Trophoblast cell (in vitro differentiated cells and primary cell): Measurements from ENCODE around the gene STK25.
"Not testable (repeated sequence)": the region's sequence is repeated elsewhere in the genome, so short reads cannot be mapped to it uniquely, and the experiment has no call there.

Source experiments
- DNase-seq, 2 donors: peaks; one replicate each; pipeline ENCODE4 v3.0.0-alpha.2; 2016
- H2AFZ ChIP-seq: 2 replicates; pipeline ENCODE4 v1.6.1; 2013; ENCODE audit warnings: low read length, moderate library complexity, mild to moderate bottlenecking; ENCODE audit not compliant: insufficient read depth, poor library complexity
- H2AK5ac ChIP-seq: 2 replicates; pipeline ENCODE4 v1.6.1; 2013; ENCODE audit warnings: mild to moderate bottlenecking, low read length
- H2BK120ac ChIP-seq: 2 replicates; pipeline ENCODE4 v1.6.1; 2013; ENCODE audit warnings: low read length, mild to moderate bottlenecking, moderate library complexity; ENCODE audit not compliant: insufficient read depth, poor library complexity
- H2BK12ac ChIP-seq: 2 replicates; pipeline ENCODE4 v1.6.1; 2013; ENCODE audit warnings: mild to moderate bottlenecking, low read length, moderate library complexity
- H2BK5ac ChIP-seq: 2 replicates; pipeline ENCODE4 v1.6.1; 2013; ENCODE audit warnings: low read length, low read depth, moderate library complexity, mild to moderate bottlenecking; ENCODE audit not compliant: poor library complexity
- H3K14ac ChIP-seq: 2 replicates; pipeline ENCODE4 v1.6.1; 2013; ENCODE audit warnings: mild to moderate bottlenecking, low read length
- H3K18ac ChIP-seq: 2 replicates; pipeline ENCODE4 v1.6.1; 2013; ENCODE audit warnings: mild to moderate bottlenecking, low read length
- H3K23ac ChIP-seq: 2 replicates; pipeline ENCODE4 v1.6.1; 2013; ENCODE audit warnings: low read length
- H3K27ac ChIP-seq: 2 replicates; pipeline ENCODE4 v1.5.1; 2013; ENCODE audit warnings: low read depth, mild to moderate bottlenecking, inconsistent platforms, low read length, moderate library complexity
- H3K27me3 ChIP-seq: 2 replicates; pipeline ENCODE4 v1.6.1; 2013; ENCODE audit warnings: inconsistent platforms, mild to moderate bottlenecking, low read length, moderate library complexity; ENCODE audit not compliant: insufficient read depth
- H3K36me3 ChIP-seq, 2 experiments: 1 replicate in 1 of 2; 2 replicates in 1 of 2; pipeline ENCODE4 v1.6.1; 2013; ENCODE audit warnings: low read length in 2 of 2, mild to moderate bottlenecking in 2 of 2, moderate library complexity in 1 of 2; ENCODE audit not compliant: insufficient read depth in 2 of 2, control insufficient read depth in 1 of 2
- H3K4ac ChIP-seq: 2 replicates; pipeline ENCODE4 v1.6.1; 2013; ENCODE audit warnings: low read depth, mild to moderate bottlenecking, low read length, moderate library complexity
- H3K4me1 ChIP-seq, 2 experiments: 1 replicate in 1 of 2; 2 replicates in 1 of 2; pipeline ENCODE4 v1.6.1; 2013; ENCODE audit warnings: low read length in 2 of 2, mild to moderate bottlenecking in 2 of 2, moderate library complexity in 1 of 2; ENCODE audit not compliant: insufficient read depth in 2 of 2, control insufficient read depth in 1 of 2
- H3K4me2 ChIP-seq: 2 replicates; pipeline ENCODE4 v1.6.1; 2013; ENCODE audit warnings: inconsistent platforms, mild to moderate bottlenecking, low read length, moderate library complexity
- H3K4me3 ChIP-seq: 2 replicates; pipeline ENCODE4 v1.5.1; 2013; ENCODE audit warnings: mild to moderate bottlenecking, low read depth, low read length, inconsistent platforms
- H3K79me1 ChIP-seq: one replicate; pipeline ENCODE4 v1.6.1; 2013; ENCODE audit warnings: low read length
- H3K79me2 ChIP-seq: 2 replicates; pipeline ENCODE4 v1.6.1; 2013; ENCODE audit warnings: low read length, mild to moderate bottlenecking; ENCODE audit not compliant: control insufficient read depth, insufficient read depth, poor library complexity
- H3K9ac ChIP-seq: 2 replicates; pipeline ENCODE4 v1.6.1; 2013; ENCODE audit warnings: mild to moderate bottlenecking, low read length
- H3K9me3 ChIP-seq: 2 replicates; pipeline ENCODE4 v1.6.1; 2013; ENCODE audit warnings: low read depth, mild to moderate bottlenecking, control low read depth, inconsistent platforms, low read length; ENCODE audit not compliant: insufficient read depth
- H4K12ac ChIP-seq: 2 replicates; pipeline ENCODE4 v1.6.1; 2013; ENCODE audit warnings: low read depth, mild to moderate bottlenecking, low read length, moderate library complexity
- H4K8ac ChIP-seq: 2 replicates; pipeline ENCODE4 v1.6.1; 2013; ENCODE audit warnings: low read depth, mild to moderate bottlenecking, low read length, moderate library complexity
- H4K91ac ChIP-seq: one replicate; pipeline ENCODE4 v1.6.1; 2013; ENCODE audit warnings: low read depth, mild to moderate bottlenecking, low read length, moderate library complexity
- WGBS: extraction: QIAGEN DNeasy Blood & Tissue Kit; methylation state at CpG from one replicate; pipeline ENCODE4 v1.1.7; 2013; ENCODE audit warnings: missing lambda C conversion rate; ENCODE audit not compliant: insufficient read length, insufficient coverage; ENCODE audit errors: extremely low coverage; 5-methylcytosine and 5-hydroxymethylcytosine counted together

STK25 gene

DNA sequence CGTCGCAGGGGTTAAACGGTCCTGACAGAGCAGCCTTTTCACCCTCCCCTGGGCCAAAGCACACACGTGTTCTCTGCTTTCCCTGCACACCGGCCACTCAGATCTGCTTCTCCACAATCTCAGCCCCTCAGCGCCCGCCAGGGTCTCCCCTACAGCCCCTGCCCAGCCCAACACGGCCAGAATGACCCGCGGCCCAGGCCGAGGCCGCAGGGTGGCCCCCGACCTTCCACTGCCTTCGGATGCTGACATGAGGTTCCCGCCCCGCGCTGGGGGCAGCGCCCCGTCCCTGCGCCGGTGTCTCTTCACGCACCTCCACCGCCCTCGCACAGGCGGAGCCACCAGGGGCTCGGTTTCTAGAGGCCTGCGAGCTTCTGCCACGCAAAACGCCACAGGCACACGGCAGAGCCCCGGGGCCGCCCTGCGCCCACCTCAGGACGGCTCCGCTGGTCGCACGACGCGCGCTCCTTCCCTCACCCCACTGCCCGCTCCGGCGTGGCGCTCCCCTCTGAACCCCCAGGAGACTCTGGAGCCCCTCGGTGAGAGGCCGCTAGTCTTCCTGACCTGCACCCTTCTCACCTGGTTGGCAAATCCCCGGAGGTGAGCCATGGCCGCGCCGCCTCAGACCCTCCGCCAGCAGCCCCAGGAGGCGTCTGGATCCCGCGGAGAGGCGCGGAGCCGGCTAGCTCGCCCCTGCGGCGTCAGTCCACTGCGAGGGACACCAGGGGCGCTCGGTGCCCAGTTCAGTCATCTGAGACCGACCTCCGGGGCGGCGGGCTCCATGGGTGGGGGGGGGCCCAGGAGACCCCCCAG, 749 bp downstream of the STK25 start:
- DNase-seq: peak; percentile 54 to 65
- peak overlapping the region; percentile 52 for H2BK120ac ChIP-seq
- no CpG with 5 or more reads among the region's 67 CpGs for WGBS
- H4K8ac ChIP-seq: peak overlapping the region; percentile 80
- H3K18ac ChIP-seq: peak overlapping the region; percentile 57
- peaks cover 16% of the 10 kb centered on the region for H3K79me1 ChIP-seq
- peak overlapping the region; percentile 67 for H4K12ac ChIP-seq
- peaks cover 8 to 10% of the 10 kb centered on the region in 2 experiments for H3K36me3 ChIP-seq
- H3K23ac ChIP-seq: no peak overlapping the region
- H2BK5ac ChIP-seq: peak overlapping the region; percentile 42
- H2AFZ ChIP-seq: peak overlapping the region; percentile 15
- peak overlapping the region; percentile 95 for H3K4ac ChIP-seq
- no peaks in the 10 kb centered on the region for H3K27me3 ChIP-seq
- H2AK5ac ChIP-seq: peak overlapping the region; percentile 81
- peaks cover 16 to 19% of the 10 kb centered on the region in 2 experiments for H3K4me1 ChIP-seq
- peak overlapping the region; percentile 78 for H3K4me3 ChIP-seq
- peak overlapping the region; percentile 88 for H3K4me2 ChIP-seq
- H4K91ac ChIP-seq: peak overlapping the region; percentile 97
- peaks cover 23% of the 10 kb centered on the region for H3K79me2 ChIP-seq
- peak overlapping the region; percentile 84 for H3K9ac ChIP-seq
- H2BK12ac ChIP-seq: no peak overlapping the region
- peak overlapping the region; percentile 87 for H3K27ac ChIP-seq
- H3K14ac ChIP-seq: peak overlapping the region; percentile 95
- H3K9me3 ChIP-seq: peaks cover 1% of the 10 kb centered on the region

DNA sequence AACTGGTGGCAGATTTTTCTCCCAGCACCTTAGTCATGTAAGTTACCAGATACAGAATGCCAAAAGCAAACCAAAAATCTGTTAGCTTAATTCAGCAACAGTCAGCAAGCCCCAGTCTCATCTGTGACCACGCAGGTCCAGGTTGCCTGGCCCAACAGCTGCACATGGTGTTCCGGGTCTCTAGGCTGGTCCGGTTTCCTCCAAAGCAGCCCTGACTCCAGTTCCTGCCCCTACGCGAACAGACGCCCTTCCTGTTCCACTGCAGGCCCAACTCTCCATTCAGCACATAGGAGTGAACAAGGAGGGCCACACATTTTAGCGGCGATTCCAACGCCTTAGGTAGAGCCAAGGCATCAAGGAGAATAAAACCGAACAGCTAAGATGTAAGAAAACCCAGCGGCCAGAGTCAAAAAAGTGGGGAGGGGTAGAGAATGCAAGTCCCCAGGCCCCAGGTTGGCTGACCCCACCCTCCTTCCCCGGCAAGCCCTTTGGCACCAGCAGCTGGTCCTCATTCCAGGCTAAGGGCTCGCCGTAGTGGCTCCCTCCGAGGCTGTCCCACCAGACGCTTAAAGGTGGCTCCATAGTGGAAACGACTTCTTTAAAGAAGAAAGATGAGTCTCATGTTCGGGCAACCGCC, 1.5 kb downstream of the STK25 start:
- Histone ChIP-seq H3K4me1 (peaks cover 16 to 19% of the 10 kb centered on the region in 2 experiments), H3K14ac (no peak overlapping the region), H3K27ac (no peak overlapping the region), H3K9ac (peak overlapping the region; percentile 84), H3K23ac (no peak overlapping the region), H3K27me3 (no peaks in the 10 kb centered on the region), H3K4ac (peak overlapping the region; percentile 95), H2BK120ac (no peak overlapping the region), H2AFZ (no peak overlapping the region), H3K4me3 (peak overlapping the region; percentile 78), H3K18ac (peak overlapping the region; percentile 57), H3K9me3 (peaks cover 1% of the 10 kb centered on the region), H3K4me2 (peak overlapping the region; percentile 88), H3K79me1 (peaks cover 16% of the 10 kb centered on the region), H2AK5ac (no peak overlapping the region), H4K91ac (no peak overlapping the region), H4K8ac (no peak overlapping the region), H2BK5ac (no peak overlapping the region), H2BK12ac (no peak overlapping the region), H4K12ac (no peak overlapping the region), H3K36me3 (peaks cover 8 to 10% of the 10 kb centered on the region in 2 experiments), H3K79me2 (peaks cover 23% of the 10 kb centered on the region)
- peak in 1 of 2 donors; percentile 22 for DNase-seq
- no CpG with 5 or more reads among the region's 19 CpGs for WGBS

DNA sequence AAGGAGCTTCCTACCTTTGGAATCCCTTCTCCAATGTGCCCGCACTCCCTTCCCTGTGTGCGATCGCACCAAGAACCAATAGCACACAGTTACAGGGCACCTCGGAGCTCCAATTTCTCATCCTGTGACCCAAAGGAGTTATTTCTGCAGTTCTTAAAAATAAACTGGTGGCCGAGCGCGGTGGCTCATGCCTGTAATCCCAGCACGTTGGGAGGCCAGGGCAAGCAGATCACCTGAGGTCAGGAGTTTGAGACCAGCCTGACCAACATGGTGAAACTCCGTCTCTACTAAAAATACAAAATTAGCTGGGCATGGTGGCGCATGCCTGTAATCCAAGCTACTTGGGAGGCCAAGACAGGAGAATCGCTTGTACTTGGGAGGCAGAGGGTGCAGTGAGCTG, 2.1 kb downstream of the STK25 start:
- H3K79me1 ChIP-seq: peaks cover 16% of the 10 kb centered on the region
- not testable (repeated sequence) for H2BK120ac ChIP-seq, H3K14ac ChIP-seq, H3K18ac ChIP-seq, H3K4me3 ChIP-seq, H3K27me3 ChIP-seq, H4K91ac ChIP-seq, H4K8ac ChIP-seq, H3K9me3 ChIP-seq, H2BK5ac ChIP-seq, H3K4me2 ChIP-seq, DNase-seq, H2AK5ac ChIP-seq, H3K23ac ChIP-seq, H2AFZ ChIP-seq, H4K12ac ChIP-seq, H3K9ac ChIP-seq, H2BK12ac ChIP-seq, H3K27ac ChIP-seq
- peaks cover 12 to 14% of the 10 kb centered on the region in 2 experiments for H3K36me3 ChIP-seq
- peaks cover 23% of the 10 kb centered on the region for H3K79me2 ChIP-seq
- H3K4me1 ChIP-seq: peaks cover 16 to 19% of the 10 kb centered on the region in 2 experiments
- WGBS: no CpG with 5 or more reads among the region's 11 CpGs
- H3K4ac ChIP-seq: peak overlapping the region; percentile 44

DNA sequence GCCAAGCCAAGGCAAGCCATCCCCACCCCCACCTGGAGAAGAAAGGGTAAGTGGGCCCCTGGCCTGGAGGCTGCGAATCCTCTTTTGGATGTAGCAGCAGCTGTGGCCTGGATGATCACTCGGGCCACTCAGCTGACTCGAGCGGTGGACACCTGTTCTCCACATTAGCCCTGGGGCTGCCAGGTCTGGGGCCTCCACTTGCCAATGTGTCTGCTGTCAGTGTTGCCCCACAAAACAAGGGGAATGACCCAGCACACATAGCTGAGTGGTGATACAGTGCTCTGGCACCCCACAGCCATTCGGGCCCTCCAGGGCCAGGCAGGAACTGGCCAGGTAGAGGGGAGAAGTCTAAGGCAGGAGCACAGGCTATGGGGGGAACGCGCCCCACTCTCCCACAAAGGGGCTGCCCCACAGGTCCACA, 2.6 kb downstream of the STK25 start:
- H3K4me2 ChIP-seq: no peak overlapping the region
- peaks cover 17 to 20% of the 10 kb centered on the region in 2 experiments for H3K36me3 ChIP-seq
- H2AFZ ChIP-seq: no peak overlapping the region
- H2BK120ac ChIP-seq: no peak overlapping the region
- WGBS: no CpG with 5 or more reads among the region's 7 CpGs
- peaks cover 16% of the 10 kb centered on the region for H3K79me1 ChIP-seq
- no peak overlapping the region for H2BK12ac ChIP-seq
- no peak overlapping the region for H4K12ac ChIP-seq
- no peak overlapping the region for H2AK5ac ChIP-seq
- H4K8ac ChIP-seq: no peak overlapping the region
- no peak overlapping the region for H2BK5ac ChIP-seq
- no peak overlapping the region for H3K14ac ChIP-seq
- peak overlapping the region; percentile 18 for H3K4ac ChIP-seq
- peaks cover 23% of the 10 kb centered on the region for H3K79me2 ChIP-seq
- no peak overlapping the region for H3K27ac ChIP-seq
- no peak overlapping the region for H4K91ac ChIP-seq
- H3K4me3 ChIP-seq: no peak overlapping the region
- H3K27me3 ChIP-seq: no peaks in the 10 kb centered on the region
- DNase-seq: no peak
- H3K9ac ChIP-seq: no peak overlapping the region
- no peaks in the 10 kb centered on the region for H3K9me3 ChIP-seq
- H3K23ac ChIP-seq: no peak overlapping the region
- H3K4me1 ChIP-seq: peaks cover 16 to 19% of the 10 kb centered on the region in 2 experiments
- H3K18ac ChIP-seq: no peak overlapping the region
